Choroid plexus epithelial cell (primary cell): ENCODE measurements around the gene SLC6A16.

Source experiments
- DNase-seq: peaks from one replicate; pipeline ENCODE4 v3.0.0-alpha.2; 2010; ENCODE audit warnings: low read depth
- H3K4me3 ChIP-seq: 2 replicates; pipeline ENCODE4 v1.5.1; 2011; ENCODE audit warnings: low read depth, mild to moderate bottlenecking, control low read depth, low read length, moderate library complexity
- TF ChIP-seq, protein P1 (sequence below): conservative IDR thresholded peaks from 2 replicates; pipeline ENCODE4 v1.5.1; 2011; ENCODE audit warnings: low read depth, mild to moderate bottlenecking, control low read depth, inconsistent platforms, low read length, moderate library complexity

The SLC6A16 gene

DNA sequence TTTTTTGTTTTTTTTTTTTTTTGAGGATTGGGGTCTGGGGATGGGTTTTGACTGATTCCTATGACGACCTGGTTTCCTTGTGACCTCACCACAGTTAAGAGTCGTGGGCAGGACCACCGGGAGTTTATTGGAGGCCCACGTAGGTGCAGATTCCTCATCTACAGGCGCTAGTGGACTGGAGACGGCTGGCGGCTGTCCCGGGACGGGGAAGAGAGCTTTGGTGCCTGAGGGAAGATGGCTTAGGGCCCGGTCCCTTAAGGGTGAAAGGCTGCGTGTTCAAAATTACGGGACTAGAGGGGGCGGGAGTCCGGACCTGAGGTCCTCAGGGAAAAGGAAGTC lies 37.9 kb upstream of the SLC6A16 start:
- TF ChIP-seq, protein P1, sequence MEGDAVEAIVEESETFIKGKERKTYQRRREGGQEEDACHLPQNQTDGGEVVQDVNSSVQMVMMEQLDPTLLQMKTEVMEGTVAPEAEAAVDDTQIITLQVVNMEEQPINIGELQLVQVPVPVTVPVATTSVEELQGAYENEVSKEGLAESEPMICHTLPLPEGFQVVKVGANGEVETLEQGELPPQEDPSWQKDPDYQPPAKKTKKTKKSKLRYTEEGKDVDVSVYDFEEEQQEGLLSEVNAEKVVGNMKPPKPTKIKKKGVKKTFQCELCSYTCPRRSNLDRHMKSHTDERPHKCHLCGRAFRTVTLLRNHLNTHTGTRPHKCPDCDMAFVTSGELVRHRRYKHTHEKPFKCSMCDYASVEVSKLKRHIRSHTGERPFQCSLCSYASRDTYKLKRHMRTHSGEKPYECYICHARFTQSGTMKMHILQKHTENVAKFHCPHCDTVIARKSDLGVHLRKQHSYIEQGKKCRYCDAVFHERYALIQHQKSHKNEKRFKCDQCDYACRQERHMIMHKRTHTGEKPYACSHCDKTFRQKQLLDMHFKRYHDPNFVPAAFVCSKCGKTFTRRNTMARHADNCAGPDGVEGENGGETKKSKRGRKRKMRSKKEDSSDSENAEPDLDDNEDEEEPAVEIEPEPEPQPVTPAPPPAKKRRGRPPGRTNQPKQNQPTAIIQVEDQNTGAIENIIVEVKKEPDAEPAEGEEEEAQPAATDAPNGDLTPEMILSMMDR, result no peak
- H3K4me3 ChIP-seq, result peak overlapping the region; percentile 84
- peak; percentile 36 for DNase-seq

DNA sequence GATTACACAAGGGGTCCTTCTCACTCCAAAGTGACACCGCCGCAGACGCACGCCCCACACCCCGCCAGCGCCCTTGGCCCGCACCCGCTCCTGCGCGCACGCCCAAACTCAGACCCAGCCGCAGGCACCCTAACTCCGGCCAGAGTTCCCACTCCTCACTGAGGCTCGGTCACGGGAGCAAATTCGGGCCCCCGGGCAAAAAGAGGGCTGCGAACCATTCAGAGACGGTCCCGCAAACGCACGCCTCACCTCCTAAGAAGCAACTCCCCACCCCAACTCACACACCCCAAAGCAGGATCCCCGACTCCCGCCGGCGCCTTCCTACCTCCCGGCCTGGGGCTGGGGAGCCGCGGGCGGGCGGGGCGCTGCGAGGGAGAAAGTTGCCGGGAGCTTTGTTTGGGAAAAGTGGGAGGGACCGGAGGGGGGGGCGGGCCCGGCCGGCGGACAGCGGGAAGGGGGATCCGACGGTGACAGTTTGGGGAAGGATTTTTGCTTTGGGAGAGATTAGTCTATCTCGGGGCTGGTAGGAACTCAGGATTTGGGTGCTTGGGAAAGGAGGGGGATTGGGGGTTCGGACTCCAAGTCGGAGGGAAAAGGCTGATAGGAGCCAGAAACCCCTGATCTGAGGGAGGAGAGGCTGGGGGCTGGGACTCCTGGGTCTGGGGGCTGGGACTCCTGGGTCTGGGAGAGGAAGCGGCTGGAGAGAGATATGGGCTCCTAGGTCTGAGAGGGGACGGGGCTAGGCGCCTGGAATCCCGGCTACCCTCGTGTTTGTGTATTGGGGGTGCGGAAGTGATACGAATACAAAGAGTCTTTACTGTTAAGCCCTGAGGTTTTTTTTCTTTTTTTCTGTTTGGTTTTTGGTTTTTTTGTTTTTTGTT lies 37.3 kb upstream of the SLC6A16 start, which contains the start of gene TEAD2:
TEAD2 (minus strand) TSS at position 369 of the 881 bp plus-strand sequence. CDS start 2,341 bp downstream, outside the sequence.
- TF ChIP-seq, protein P1, result no peak
- H3K4me3 ChIP-seq, result peak within 1 kb of the TSS; percentile 84
- DNase-seq, result peak; percentile 25

DNA sequence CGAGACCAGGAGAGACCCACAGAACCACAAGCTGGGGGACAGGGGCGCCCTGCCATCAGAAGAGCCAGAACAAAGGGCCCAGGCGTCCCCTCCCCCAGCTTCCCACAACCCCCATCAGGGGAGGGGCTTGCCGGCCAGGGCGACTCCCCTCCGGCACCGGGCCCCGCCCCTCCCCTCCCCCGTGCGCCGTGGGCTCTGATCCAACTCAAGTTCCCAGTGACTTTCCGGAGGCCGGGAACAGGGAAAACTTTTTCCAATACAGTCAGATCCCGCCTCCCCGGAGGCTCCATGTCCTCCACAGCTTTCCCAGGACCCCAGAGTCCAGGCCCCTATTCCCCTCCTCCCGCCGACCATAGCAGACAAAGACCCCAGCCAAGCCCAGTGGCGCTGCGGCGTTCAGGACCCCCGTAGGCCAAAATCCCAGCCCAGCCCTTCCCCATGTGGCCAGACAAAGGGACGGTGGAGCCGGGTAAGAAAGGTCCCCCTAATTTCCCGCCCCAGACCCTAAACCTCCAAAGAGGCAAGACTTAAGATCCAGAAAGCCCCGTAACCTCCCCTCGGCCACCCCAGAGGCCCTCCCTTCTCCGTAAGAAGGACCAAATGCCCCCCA lies 36.6 kb upstream of the SLC6A16 start:
- DNase-seq, result peak; percentile 76
- peak overlapping the region; percentile 84 for H3K4me3 ChIP-seq
- TF ChIP-seq, protein P1, result no peak

DNA sequence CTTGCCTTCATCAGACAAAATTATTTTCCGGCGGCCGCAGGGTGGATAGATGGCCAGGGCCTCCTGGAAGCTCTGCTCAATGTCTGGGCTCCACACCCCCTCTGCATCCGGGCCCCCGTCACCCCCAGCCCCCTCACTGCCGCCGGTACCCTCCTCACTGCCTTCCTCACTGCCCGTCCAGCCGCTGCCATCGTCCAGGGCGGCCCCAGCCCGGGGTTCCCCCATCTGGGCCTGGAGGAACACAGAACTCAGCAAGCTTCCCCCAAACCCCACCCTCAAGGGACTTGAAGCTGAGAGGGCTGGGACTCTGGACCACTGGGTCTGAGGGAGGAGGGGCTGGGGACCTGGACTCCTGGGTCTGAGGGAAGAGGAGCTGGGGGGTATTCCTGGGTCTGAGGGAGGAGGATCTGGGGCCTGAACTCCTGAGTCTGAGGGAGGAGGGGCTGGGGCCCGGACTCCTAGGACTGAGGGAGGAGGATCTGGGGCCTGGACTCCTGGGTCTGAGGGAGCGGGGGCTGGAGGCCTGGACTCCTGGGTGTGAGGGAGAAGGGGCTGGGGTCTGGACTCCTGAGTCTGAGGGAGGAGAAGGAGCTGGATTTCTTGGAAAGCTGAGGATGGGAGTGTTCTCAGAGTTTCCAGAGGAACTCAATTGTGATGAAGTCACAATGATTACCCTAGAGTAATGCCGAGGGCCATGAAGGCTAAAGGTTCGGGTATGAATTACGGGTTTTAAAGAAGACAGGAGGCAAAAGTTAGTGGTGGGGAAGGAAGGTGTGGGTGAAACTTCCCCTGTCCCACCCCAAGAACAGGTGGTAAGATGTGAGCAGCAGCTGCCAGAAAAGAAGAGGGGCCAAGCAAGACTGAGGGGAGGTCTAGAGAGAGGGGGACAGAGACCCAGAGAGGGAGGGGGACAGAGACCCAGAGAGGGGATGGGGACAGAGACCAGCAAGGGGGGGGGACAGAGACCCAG lies 35.1 kb upstream of the SLC6A16 start:
- TF ChIP-seq, protein P1, result no peak
- peak overlapping the region; percentile 8 for H3K4me3 ChIP-seq
- DNase-seq, result no peak

DNA sequence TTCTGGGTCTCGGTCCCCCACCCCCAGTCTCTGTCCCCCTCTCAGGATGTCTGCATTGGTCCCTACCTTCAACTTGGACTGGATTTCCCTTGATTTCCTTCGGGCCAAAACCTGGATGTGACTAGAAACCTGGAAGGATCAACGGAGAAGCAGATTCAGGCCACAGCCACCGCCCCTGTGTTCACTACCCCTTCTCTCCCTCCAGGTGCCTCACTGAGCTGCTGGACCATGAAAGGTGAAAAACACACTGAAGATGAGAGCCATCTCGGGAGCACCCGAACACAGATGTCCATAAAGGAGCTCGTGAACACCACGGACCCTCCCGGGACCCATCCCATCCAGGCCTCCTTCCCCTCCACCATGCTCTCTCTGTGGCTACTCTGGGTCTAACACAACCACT lies 32.2 kb upstream of the SLC6A16 start:
- DNase-seq, result no peak
- TF ChIP-seq, protein P1, result no peak
- H3K4me3 ChIP-seq, result no peak overlapping the region

DNA sequence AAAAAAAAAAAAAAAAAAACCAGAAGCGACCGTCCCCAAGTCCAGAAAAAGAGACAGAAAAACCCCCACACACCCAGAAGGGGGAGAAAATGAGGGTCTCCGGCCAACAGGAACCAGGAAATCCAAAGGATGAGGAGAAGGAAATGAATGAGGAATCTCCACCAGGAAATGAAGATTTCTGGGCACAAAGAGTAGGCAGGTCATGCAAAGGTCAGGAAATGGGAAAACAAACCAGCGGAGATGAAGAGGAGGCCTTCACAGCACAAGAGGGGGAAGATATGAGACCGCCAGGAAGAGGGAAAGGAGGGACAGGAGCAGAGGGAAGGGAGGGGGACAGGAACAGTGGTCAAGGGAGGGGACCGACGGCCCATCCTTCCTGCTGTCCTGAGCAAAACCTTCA lies 31.4 kb upstream of the SLC6A16 start:
- H3K4me3 ChIP-seq, result no peak overlapping the region
- TF ChIP-seq, protein P1, result no peak
- no peak for DNase-seq
